Neutrophil (primary cell): Measurements from ENCODE around the gene SRSF7.
A peak's percentile ranks its signal among the peaks of the same experiment; 100 is the strongest.
"Not testable (repeated sequence)": the region's sequence is repeated elsewhere in the genome, so short reads cannot be mapped to it uniquely, and the experiment has no call there.

Experiments used
- H3K27ac ChIP-seq: fragments of 200-600 bp; sonication (generic); 2 replicates; pipeline ENCODE4 v1.5.1; 2016; ENCODE audit warnings: mild to moderate bottlenecking, moderate library complexity
- H3K27me3 ChIP-seq: fragments of 200-600 bp; sonication (generic); 2 replicates; pipeline ENCODE4 v1.6.0; 2016; ENCODE audit warnings: mild to moderate bottlenecking
- H3K36me3 ChIP-seq: fragments of 200-600 bp; sonication (generic); 2 replicates; pipeline ENCODE4 v1.5.1; 2017
- H3K4me1 ChIP-seq, 2 experiments: fragments of 200-600 bp in 1 of 2; sonication (generic) in 1 of 2; 1 replicate in 1 of 2; 2 replicates in 1 of 2; pipeline versions ENCODE4 v1.5.1 to v1.6.1; 2013 to 2016; ENCODE audit warnings: low read depth in 1 of 2, low read length in 1 of 2, mild to moderate bottlenecking in 1 of 2, moderate library complexity in 1 of 2; ENCODE audit not compliant: control insufficient read depth in 1 of 2, insufficient read depth in 1 of 2
- H3K4me3 ChIP-seq, 2 experiments: fragments of 200-600 bp in 1 of 2; sonication (generic) in 1 of 2; 1 replicate in 1 of 2; 2 replicates in 1 of 2; pipeline ENCODE4 v1.5.1; 2013 to 2016; ENCODE audit warnings: low read depth in 1 of 2, low read length in 1 of 2, mild to moderate bottlenecking in 1 of 2, moderate library complexity in 1 of 2
- H3K9me3 ChIP-seq: fragments of 200-600 bp; sonication (generic); 2 replicates; pipeline ENCODE4 v1.5.1; 2016
- CTCF ChIP-seq: fragments of 200-600 bp; sonication (generic); IDR thresholded peaks from 2 replicates; pipeline ENCODE4 v1.5.1; 2016; ENCODE audit warnings: antibody characterized with exemption

SRSF7 gene

GRCh38 chr2:38750891-38751595, at the start of gene SRSF7:
Gene SRSF7 (minus strand): TSS chr2:38751361. CDS start chr2:38751256, 105 bp downstream.
- peaks cover 26% of the 10 kb centered on the region in 2 experiments for H3K4me1 ChIP-seq
- no peak for TF ChIP-seq CTCF
- H3K36me3 ChIP-seq: peaks cover 34% of the 10 kb centered on the region
- peak within 1 kb of the TSS; percentile 88 to 99 for H3K4me3 ChIP-seq
- peak within 1 kb of the TSS; percentile 89 for H3K27ac ChIP-seq
- H3K27me3 ChIP-seq: no peaks in the 10 kb centered on the region
- H3K9me3 ChIP-seq: no peaks in the 10 kb centered on the region

- Histone ChIP-seq H3K27ac (no peak overlapping the region), H3K36me3 (no peaks in the 10 kb centered on the region), H3K9me3 (no peaks in the 10 kb centered on the region), H3K4me3 (no peak overlapping the region), H3K4me1 (no peaks in the 10 kb centered on the region), H3K27me3 (no peaks in the 10 kb centered on the region)
- no peak for TF ChIP-seq CTCF
These were observed 46.8 kb upstream of the SRSF7 start for GRCh38 chr2:38797953-38798352.

GRCh38 chr2:38797250-38797676, 46.1 kb upstream of the SRSF7 start:
- no peak for TF ChIP-seq CTCF
- Histone ChIP-seq H3K4me3 (no peak overlapping the region), H3K36me3 (no peaks in the 10 kb centered on the region), H3K27me3 (no peaks in the 10 kb centered on the region), H3K27ac (no peak overlapping the region), H3K4me1 (no peaks in the 10 kb centered on the region), H3K9me3 (no peaks in the 10 kb centered on the region)

- not testable (repeated sequence) for H3K4me3 ChIP-seq
These were observed 43.9 kb upstream of the SRSF7 start for GRCh38 chr2:38795016-38795415.

GRCh38 chr2:38794235-38794946, 43.2 kb upstream of the SRSF7 start:
- H3K4me3 ChIP-seq: no peak overlapping the region
- no peaks in the 10 kb centered on the region for H3K9me3 ChIP-seq
- no peaks in the 10 kb centered on the region for H3K27me3 ChIP-seq
- peaks cover 3% of the 10 kb centered on the region in 2 experiments for H3K4me1 ChIP-seq
- H3K36me3 ChIP-seq: no peaks in the 10 kb centered on the region
- H3K27ac ChIP-seq: no peak overlapping the region
- no peak for TF ChIP-seq CTCF

More at GRCh38 chr2:38795016-38795415, 43.9 kb upstream of the SRSF7 start:
- not testable (repeated sequence) for H3K4me1 ChIP-seq, H3K36me3 ChIP-seq, H3K9me3 ChIP-seq, H3K27me3 ChIP-seq, H3K27ac ChIP-seq

GRCh38 chr2:38793511-38793910, 42.4 kb upstream of the SRSF7 start:
- TF ChIP-seq CTCF: no peak
- H3K4me3 ChIP-seq: no peak overlapping the region
- peaks cover 3% of the 10 kb centered on the region in 2 experiments for H3K4me1 ChIP-seq
- H3K27me3 ChIP-seq: no peaks in the 10 kb centered on the region
- no peaks in the 10 kb centered on the region for H3K9me3 ChIP-seq
- H3K36me3 ChIP-seq: no peaks in the 10 kb centered on the region
- H3K27ac ChIP-seq: no peak overlapping the region
